SK-N-SH (cell line): ENCODE measurements around the gene TMEM190. TPM values are rescaled to one million over a fixed set of nuclear protein-coding genes. Genes with fewer than 3 reads are reported as not detected.

Source experiments
- CTCF ChIA-PET: fragments of 300-600, 350-600 bp; formaldehyde crosslinking; extraction: SDS; loops from one replicate; lab custom pipeline; 2021; lab: Yijun Ruan, JAX
- POLR2A ChIA-PET: fragments of 350-600 bp; sonication (Branson Sonifier 250); formaldehyde crosslinking; extraction: SDS; loops from one replicate; lab custom pipeline; 2020; ENCODE audit warnings: antibody characterized with exemption, inconsistent platforms; lab: Yijun Ruan, JAX
- DNase-seq: peaks from one replicate; pipeline ENCODE4 v3.0.0; 2012
- H2AFZ ChIP-seq: fragments of 200-600 bp; sonication (generic); 2 replicates; pipeline ENCODE4 v1.8.1; 2016; ENCODE audit warnings: antibody characterized with exemption, mild to moderate bottlenecking, low read depth
- H3F3A ChIP-seq: fragments of 200-600 bp; sonication (generic); replicated peaks from 2 replicates; pipeline ENCODE3; 2016; ENCODE audit warnings: antibody characterized with exemption, mild to moderate bottlenecking; ENCODE audit not compliant: insufficient read depth
- H3K27ac ChIP-seq, 2 experiments: fragments of 200-500 bp in 1 of 2; fragments of 200-600 bp in 1 of 2; sonication (Bioruptor generic) in 1 of 2; sonication (generic), shearing (Covaris generic) in 1 of 2; 2 replicates each; pipeline versions ENCODE4 v1.5.1 to v1.6.1; 2014 to 2016; ENCODE audit warnings: low read depth in 2 of 2, inconsistent platforms in 1 of 2, low read length in 1 of 2, mild to moderate bottlenecking in 1 of 2, mixed read lengths in 1 of 2
- H3K27me3 ChIP-seq: fragments of 200-600 bp; sonication (generic), shearing (Covaris generic); 2 replicates; pipeline ENCODE4 v1.6.1; 2016; ENCODE audit warnings: mixed run types; ENCODE audit not compliant: insufficient read depth
- H3K36me3 ChIP-seq, 2 experiments: fragments of 200-500 bp in 1 of 2; fragments of 200-600 bp in 1 of 2; sonication (Bioruptor generic) in 1 of 2; sonication (generic) in 1 of 2; replicated peaks in 1 of 2; 2 replicates each; pipeline versions ENCODE3 to v1.5.1; 2014 to 2016; ENCODE audit warnings: low read length in 1 of 2, mild to moderate bottlenecking in 1 of 2; ENCODE audit not compliant: insufficient read depth in 2 of 2, control insufficient read depth in 1 of 2
- H3K4me1 ChIP-seq, 2 experiments: fragments of 200-500 bp in 1 of 2; fragments of 200-600 bp in 1 of 2; sonication (Bioruptor generic) in 1 of 2; sonication (generic), shearing (Covaris generic) in 1 of 2; 2 replicates each; pipeline versions ENCODE4 v1.5.1 to v1.6.1; 2014 to 2016; ENCODE audit warnings: low read depth in 1 of 2, low read length in 1 of 2, mixed run types in 1 of 2; ENCODE audit not compliant: insufficient read depth in 2 of 2, control insufficient read depth in 1 of 2
- H3K4me2 ChIP-seq: fragments of 200-600 bp; sonication (generic), shearing (Covaris generic); 2 replicates; pipeline ENCODE4 v1.6.1; 2017; ENCODE audit warnings: mixed run types
- H3K4me3 ChIP-seq, 2 experiments: fragments of 200-500 bp in 1 of 2; fragments of 200-600 bp in 1 of 2; sonication (Bioruptor generic) in 1 of 2; sonication (generic), shearing (Covaris generic) in 1 of 2; 2 replicates each; pipeline versions ENCODE4 v1.5.1 to v1.8.1; 2014 to 2016; ENCODE audit warnings: low read depth in 2 of 2, inconsistent platforms in 1 of 2, low read length in 1 of 2, mild to moderate bottlenecking in 1 of 2, mixed read lengths in 1 of 2, moderate library complexity in 1 of 2
- H3K79me2 ChIP-seq: fragments of 200-600 bp; sonication (generic); 2 replicates; pipeline ENCODE4 v1.8.1; 2017; ENCODE audit warnings: mild to moderate bottlenecking; ENCODE audit not compliant: insufficient read depth
- H3K9ac ChIP-seq: fragments of 200-600 bp; sonication (generic); 2 replicates; pipeline ENCODE4 v1.6.1; 2017; ENCODE audit warnings: mixed run types
- H3K9me2 ChIP-seq: fragments of 200-600 bp; sonication (generic); 2 replicates; pipeline ENCODE4 v1.6.1; 2017; ENCODE audit warnings: mixed run types
- H3K9me3 ChIP-seq: fragments of 200-600 bp; sonication (generic); 2 replicates; pipeline ENCODE4 v1.6.1; 2017; ENCODE audit warnings: mixed run types, mild to moderate bottlenecking, moderate library complexity
- H4K20me1 ChIP-seq: fragments of 200-600 bp; sonication (generic); 2 replicates; pipeline ENCODE4 v1.6.1; 2017; ENCODE audit warnings: mild to moderate bottlenecking, mixed run types; ENCODE audit not compliant: insufficient read depth
- CHD2 ChIP-seq: fragments of 150-350 bp; IDR thresholded peaks from 2 replicates; pipeline ENCODE4 v1.6.1; 2018; ENCODE audit warnings: low read length; ENCODE audit not compliant: partially characterized antibody
- EP300 ChIP-seq, 2 experiments: IDR thresholded peaks; 2 replicates each; pipeline versions ENCODE4 v1.4.0 to v1.6.1; 2012; ENCODE audit warnings: borderline replicate concordance in 1 of 2, low read depth in 1 of 2, low read length in 1 of 2
- FOSL2 ChIP-seq: IDR thresholded peaks from 2 replicates; pipeline ENCODE4 v1.4.0; 2012; ENCODE audit warnings: low read depth, mild to moderate bottlenecking, moderate library complexity, borderline replicate concordance
- FOXJ3 ChIP-seq: sonication (generic); formaldehyde crosslinking; IDR thresholded peaks from 2 replicates; pipeline ENCODE4 v1.5.1; 2020; ENCODE audit warnings: mild to moderate bottlenecking, missing genetic modification reagents
- GABPA ChIP-seq: IDR thresholded peaks from 2 replicates; pipeline ENCODE4 v1.4.0; 2012; ENCODE audit warnings: low read depth, mild to moderate bottlenecking
- MEF2A ChIP-seq: IDR thresholded peaks from 2 replicates; pipeline ENCODE4 v1.4.0; 2012; ENCODE audit warnings: low read depth, borderline replicate concordance
- MXI1 ChIP-seq: IDR thresholded peaks from 2 replicates; pipeline ENCODE4 v1.6.1; 2012; ENCODE audit warnings: mild to moderate bottlenecking, low read depth, low read length, improper control_type of control experiment
- NFIC ChIP-seq: IDR thresholded peaks from 2 replicates; pipeline ENCODE4 v1.4.0; 2012; ENCODE audit warnings: borderline replicate concordance
- NRF1 ChIP-seq: IDR thresholded peaks from 2 replicates; pipeline ENCODE4 v1.6.1; 2012; ENCODE audit warnings: low read depth, mild to moderate bottlenecking, low read length
- RCOR1 ChIP-seq: fragments of 150-350 bp; IDR thresholded peaks from 2 replicates; pipeline ENCODE4 v1.6.1; 2017; ENCODE audit warnings: antibody characterized with exemption, low read length
- RFX5 ChIP-seq: IDR thresholded peaks from 2 replicates; pipeline ENCODE4 v1.6.1; 2012; ENCODE audit warnings: mild to moderate bottlenecking, improper control_type of control experiment, low read length
- SIN3A ChIP-seq: IDR thresholded peaks from 2 replicates; pipeline ENCODE4 v1.6.1; 2012; ENCODE audit warnings: low read depth, mild to moderate bottlenecking, low read length, moderate library complexity, borderline replicate concordance
- TCF12 ChIP-seq: IDR thresholded peaks from 2 replicates; pipeline ENCODE4 v1.4.0; 2012
- TEAD4 ChIP-seq: IDR thresholded peaks from 2 replicates; pipeline ENCODE4 v1.4.0; 2012; ENCODE audit warnings: mild to moderate bottlenecking, borderline replicate concordance; ENCODE audit not compliant: insufficient read depth
- WGBS: methylation state at CpG from one replicate; pipeline ENCODE4 v1.1.6; 2017; ENCODE audit warnings: low lambda C conversion rate; 5-methylcytosine and 5-hydroxymethylcytosine counted together
- polyA plus RNA-seq, 3 experiments: library from polyadenylated mRNA; depleted of rRNA; stranded (reverse); fragments of >200 nt; gene quantifications; 2 replicates each; pipeline ENCODE4 v1.2.3, GENCODE V29; 2012
- TF ChIP-seq, protein P1 (sequence below): IDR thresholded peaks from 2 replicates; pipeline ENCODE4 v1.4.0; 2012; ENCODE audit warnings: low read depth, borderline replicate concordance
- TF ChIP-seq, protein P2 (sequence below): fragments of 150-350 bp; IDR thresholded peaks from 2 replicates; pipeline ENCODE4 v1.6.1; 2016; ENCODE audit warnings: mild to moderate bottlenecking, low read depth, low read length
- TF ChIP-seq, protein P3 (sequence below): IDR thresholded peaks from 2 replicates; pipeline ENCODE4; 2012

The TMEM190 gene
- polyA plus RNA-seq, 1 of the 3 experiments (the other 2 are of a cell fraction): 0.77 TPM

- POLR2A ChIA-PET: interaction anchor here (1.0 kb wide), 1 partner anchor 35 kb away, joined by 3 read pairs; the partner anchor contains the start of gene UBE2S
Observed at GRCh38 chr19:55372316-55373081, 4.1 kb upstream of the TMEM190 start.

GRCh38 chr19:55373306-55373992 is 3.2 kb upstream of the TMEM190 start:
- Histone ChIP-seq H3K4me3 (no peak overlapping the region), H3K9me2 (no peaks in the 10 kb centered on the region), H3K27ac (peak overlapping the region in 1 of 2 experiments; percentile 46; a peak in 2 of 4 replicates), H3K9ac (peak overlapping the region; percentile 11; the same call in 1 of the 2 replicates), H2AFZ (peak overlapping the region; percentile 72; the same call in 1 of the 2 replicates), H3K36me3 (no peaks in the 10 kb centered on the region), H3K27me3 (no peaks in the 10 kb centered on the region), H3K9me3 (no peaks in the 10 kb centered on the region), H4K20me1 (no peaks in the 10 kb centered on the region), H3K79me2 (peaks cover 14% of the 10 kb centered on the region), H3F3A (peaks cover 20% of the 10 kb centered on the region), H3K4me1 (peaks cover 24 to 28% of the 10 kb centered on the region in 2 experiments; a peak in 3 of 4 replicates), H3K4me2 (peak overlapping the region; percentile 60; the same call in 1 of the 2 replicates)
- TF ChIP-seq TEAD4 (no peak), FOXJ3 (no peak), RFX5 (no peak), MXI1 (no peak), RCOR1 (no peak), MEF2A (no peak), EP300 (IDR thresholded peaks at IDR 0.05; ENCODE audit: borderline replicate concordance in 1 of 2, low read depth in 1 of 2, low read length in 1 of 2) (no peak), CHD2 (no peak), NRF1 (no peak), GABPA (no peak), SIN3A (no peak), NFIC (no peak), TCF12 (no peak), FOSL2 (no peak)
- TF ChIP-seq, protein P1, sequence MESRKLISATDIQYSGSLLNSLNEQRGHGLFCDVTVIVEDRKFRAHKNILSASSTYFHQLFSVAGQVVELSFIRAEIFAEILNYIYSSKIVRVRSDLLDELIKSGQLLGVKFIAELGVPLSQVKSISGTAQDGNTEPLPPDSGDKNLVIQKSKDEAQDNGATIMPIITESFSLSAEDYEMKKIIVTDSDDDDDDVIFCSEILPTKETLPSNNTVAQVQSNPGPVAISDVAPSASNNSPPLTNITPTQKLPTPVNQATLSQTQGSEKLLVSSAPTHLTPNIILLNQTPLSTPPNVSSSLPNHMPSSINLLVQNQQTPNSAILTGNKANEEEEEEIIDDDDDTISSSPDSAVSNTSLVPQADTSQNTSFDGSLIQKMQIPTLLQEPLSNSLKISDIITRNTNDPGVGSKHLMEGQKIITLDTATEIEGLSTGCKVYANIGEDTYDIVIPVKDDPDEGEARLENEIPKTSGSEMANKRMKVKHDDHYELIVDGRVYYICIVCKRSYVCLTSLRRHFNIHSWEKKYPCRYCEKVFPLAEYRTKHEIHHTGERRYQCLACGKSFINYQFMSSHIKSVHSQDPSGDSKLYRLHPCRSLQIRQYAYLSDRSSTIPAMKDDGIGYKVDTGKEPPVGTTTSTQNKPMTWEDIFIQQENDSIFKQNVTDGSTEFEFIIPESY: no peak
- TF ChIP-seq, protein P2, sequence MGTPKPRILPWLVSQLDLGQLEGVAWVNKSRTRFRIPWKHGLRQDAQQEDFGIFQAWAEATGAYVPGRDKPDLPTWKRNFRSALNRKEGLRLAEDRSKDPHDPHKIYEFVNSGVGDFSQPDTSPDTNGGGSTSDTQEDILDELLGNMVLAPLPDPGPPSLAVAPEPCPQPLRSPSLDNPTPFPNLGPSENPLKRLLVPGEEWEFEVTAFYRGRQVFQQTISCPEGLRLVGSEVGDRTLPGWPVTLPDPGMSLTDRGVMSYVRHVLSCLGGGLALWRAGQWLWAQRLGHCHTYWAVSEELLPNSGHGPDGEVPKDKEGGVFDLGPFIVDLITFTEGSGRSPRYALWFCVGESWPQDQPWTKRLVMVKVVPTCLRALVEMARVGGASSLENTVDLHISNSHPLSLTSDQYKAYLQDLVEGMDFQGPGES: no peak
- ChIA-PET CTCF (interaction anchor here (0.6 to 3.1 kb wide), 4 partner anchors 10 to 249 kb away, joined by 3 to 12 read pairs (median 3); partner anchors contain the start of gene TMEM238), POLR2A (no interaction called here)
- no peak for DNase-seq
- WGBS: 71% methylated on average over 8 of the region's 9 CpGs

More at GRCh38 chr19:55372316-55373081, 4.1 kb upstream of the TMEM190 start:
- H3K4me3 ChIP-seq: no peak overlapping the region
- H3K79me2 ChIP-seq: peaks cover 14% of the 10 kb centered on the region
- H4K20me1 ChIP-seq: no peaks in the 10 kb centered on the region
- H3K9ac ChIP-seq: peak overlapping the region; percentile 34; the same call in 1 of the 2 replicates
- no peaks in the 10 kb centered on the region for H3K9me2 ChIP-seq
- peak; percentile 64 for DNase-seq
- H3K27ac ChIP-seq: peak overlapping the region in 1 of 2 experiments; percentile 38; a peak in 1 of 4 replicates
- peak overlapping the region; percentile 60; the same call in 1 of the 2 replicates for H3K4me2 ChIP-seq
- no peak for TF ChIP-seq MEF2A
- TF ChIP-seq, protein P3, sequence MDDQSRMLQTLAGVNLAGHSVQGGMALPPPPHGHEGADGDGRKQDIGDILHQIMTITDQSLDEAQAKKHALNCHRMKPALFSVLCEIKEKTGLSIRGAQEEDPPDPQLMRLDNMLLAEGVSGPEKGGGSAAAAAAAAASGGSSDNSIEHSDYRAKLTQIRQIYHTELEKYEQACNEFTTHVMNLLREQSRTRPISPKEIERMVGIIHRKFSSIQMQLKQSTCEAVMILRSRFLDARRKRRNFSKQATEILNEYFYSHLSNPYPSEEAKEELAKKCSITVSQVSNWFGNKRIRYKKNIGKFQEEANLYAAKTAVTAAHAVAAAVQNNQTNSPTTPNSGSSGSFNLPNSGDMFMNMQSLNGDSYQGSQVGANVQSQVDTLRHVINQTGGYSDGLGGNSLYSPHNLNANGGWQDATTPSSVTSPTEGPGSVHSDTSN: no peak
- 0 out of 2 replicates have a peak, but pooled peaks have one; percentile 46 for TF ChIP-seq NFIC
- peak in 1 of 2 experiments; percentile 49; a peak in 1 of 4 replicates for TF ChIP-seq EP300 (IDR thresholded peaks at IDR 0.05; ENCODE audit: borderline replicate concordance in 1 of 2, low read depth in 1 of 2, low read length in 1 of 2)
- TF ChIP-seq FOSL2: peak; percentile 45; the same call in 1 of the 2 replicates
- no peaks in the 10 kb centered on the region for H3K27me3 ChIP-seq
- 49% methylated on average over 21 of the region's 24 CpGs for WGBS
- H3F3A ChIP-seq: peaks cover 20% of the 10 kb centered on the region
- H3K4me1 ChIP-seq: peaks cover 26 to 28% of the 10 kb centered on the region in 2 experiments; a peak in 3 of 4 replicates
- no peaks in the 10 kb centered on the region for H3K9me3 ChIP-seq
- H2AFZ ChIP-seq: no peak overlapping the region
- CTCF ChIA-PET: interaction anchor here (0.6 to 3.1 kb wide), 4 partner anchors 11 to 250 kb away, joined by 3 to 12 read pairs (median 3); partner anchors contain the start of gene TMEM238
- no peaks in the 10 kb centered on the region for H3K36me3 ChIP-seq
